ENCODE results near the gene NBPF3.

NBPF3 gene

GRCh38 chr1:21495225-21495820 lies 55.4 kb downstream of the NBPF3 start:
- 96 to 98% methylated on average over 6 to 7 of the region's 7 CpGs for WGBS, 2 experiments (ENCODE audit: insufficient coverage in 2 of 2)
- Histone ChIP-seq H3K4me1 (ENCODE audit: control insufficient read depth, insufficient read depth, low read length, poor library complexity, severe bottlenecking) (no peaks in the 10 kb centered on the region), H3K36me3 (ENCODE audit: control insufficient read depth, insufficient read depth, low read length) (no peaks in the 10 kb centered on the region), H3K27ac (ENCODE audit: low read depth, low read length, severe bottlenecking) (no peak overlapping the region), H3K9me3 (ENCODE audit: control insufficient read depth, low read length) (peaks cover 3% of the 10 kb centered on the region), H3K4me3 (ENCODE audit: extremely low read depth, insufficient read depth, low read length, poor library complexity, severe bottlenecking) (no peak overlapping the region)

GRCh38 chr1:21496063-21496462 lies 56.1 kb downstream of the NBPF3 start:
- no peak overlapping the region for H3K27ac ChIP-seq (ENCODE audit: low read depth, low read length, severe bottlenecking)
- H3K4me1 ChIP-seq (ENCODE audit: control insufficient read depth, insufficient read depth, low read length, poor library complexity, severe bottlenecking), result no peaks in the 10 kb centered on the region
- 86 to 100% methylated on average over 1 of the region's 1 CpG for WGBS, 2 experiments (ENCODE audit: insufficient coverage in 2 of 2)
- no peaks in the 10 kb centered on the region for H3K9me3 ChIP-seq (ENCODE audit: control insufficient read depth, low read length)
- no peaks in the 10 kb centered on the region for H3K36me3 ChIP-seq (ENCODE audit: control insufficient read depth, insufficient read depth, low read length)
- H3K4me3 ChIP-seq (ENCODE audit: extremely low read depth, insufficient read depth, low read length, poor library complexity, severe bottlenecking), result no peak overlapping the region

GRCh38 chr1:21496886-21497285 lies 56.9 kb downstream of the NBPF3 start:
- no peaks in the 10 kb centered on the region for H3K36me3 ChIP-seq (ENCODE audit: control insufficient read depth, insufficient read depth, low read length)
- 90 to 96% methylated on average over 2 to 3 of the region's 3 CpGs for WGBS, 2 experiments (ENCODE audit: insufficient coverage in 2 of 2)
- H3K4me3 ChIP-seq (ENCODE audit: extremely low read depth, insufficient read depth, low read length, poor library complexity, severe bottlenecking), result no peak overlapping the region
- H3K27ac ChIP-seq (ENCODE audit: low read depth, low read length, severe bottlenecking), result no peak overlapping the region
- H3K4me1 ChIP-seq (ENCODE audit: control insufficient read depth, insufficient read depth, low read length, poor library complexity, severe bottlenecking), result no peaks in the 10 kb centered on the region
- H3K9me3 ChIP-seq (ENCODE audit: control insufficient read depth, low read length), result no peaks in the 10 kb centered on the region

- WGBS, 2 experiments (ENCODE audit: insufficient coverage in 2 of 2), result 68 to 74% methylated on average over 2 to 4 of the region's 7 CpGs
- H3K4me1 ChIP-seq (ENCODE audit: control insufficient read depth, insufficient read depth, low read length, poor library complexity, severe bottlenecking), result no peaks in the 10 kb centered on the region
- H3K4me3 ChIP-seq (ENCODE audit: extremely low read depth, insufficient read depth, low read length, poor library complexity, severe bottlenecking), result no peak overlapping the region
- no peaks in the 10 kb centered on the region for H3K36me3 ChIP-seq (ENCODE audit: control insufficient read depth, insufficient read depth, low read length)
- no peak overlapping the region for H3K27ac ChIP-seq (ENCODE audit: low read depth, low read length, severe bottlenecking)
- H3K9me3 ChIP-seq (ENCODE audit: control insufficient read depth, low read length), result no peaks in the 10 kb centered on the region
These were observed 57.6 kb downstream of the NBPF3 start for GRCh38 chr1:21497466-21498061.

GRCh38 chr1:21499283-21499950 lies 59.5 kb downstream of the NBPF3 start:
- Histone ChIP-seq H3K4me1 (ENCODE audit: control insufficient read depth, insufficient read depth, low read length, poor library complexity, severe bottlenecking) (no peaks in the 10 kb centered on the region), H3K36me3 (ENCODE audit: control insufficient read depth, insufficient read depth, low read length) (no peaks in the 10 kb centered on the region), H3K27ac (ENCODE audit: low read depth, low read length, severe bottlenecking) (no peak overlapping the region), H3K4me3 (ENCODE audit: extremely low read depth, insufficient read depth, low read length, poor library complexity, severe bottlenecking) (no peak overlapping the region), H3K9me3 (ENCODE audit: control insufficient read depth, low read length) (no peaks in the 10 kb centered on the region)
- no CpG with 5 or more reads among the region's 1 CpG for WGBS, 2 experiments (ENCODE audit: insufficient coverage in 2 of 2)

GRCh38 chr1:21503706-21504377 lies 63.9 kb downstream of the NBPF3 start:
- WGBS, 2 experiments (ENCODE audit: insufficient coverage in 2 of 2), result 65 to 72% methylated on average over 7 of the region's 7 CpGs
- Histone ChIP-seq H3K4me1 (ENCODE audit: control insufficient read depth, insufficient read depth, low read length, poor library complexity, severe bottlenecking) (no peaks in the 10 kb centered on the region), H3K9me3 (ENCODE audit: control insufficient read depth, low read length) (no peaks in the 10 kb centered on the region), H3K4me3 (ENCODE audit: extremely low read depth, insufficient read depth, low read length, poor library complexity, severe bottlenecking) (no peak overlapping the region), H3K27ac (ENCODE audit: low read depth, low read length, severe bottlenecking) (no peak overlapping the region), H3K36me3 (ENCODE audit: control insufficient read depth, insufficient read depth, low read length) (no peaks in the 10 kb centered on the region)

GRCh38 chr1:21506804-21507203 lies 66.9 kb downstream of the NBPF3 start:
- no peaks in the 10 kb centered on the region for H3K9me3 ChIP-seq (ENCODE audit: control insufficient read depth, low read length)
- no peaks in the 10 kb centered on the region for H3K36me3 ChIP-seq (ENCODE audit: control insufficient read depth, insufficient read depth, low read length)
- no peak overlapping the region for H3K27ac ChIP-seq (ENCODE audit: low read depth, low read length, severe bottlenecking)
- H3K4me1 ChIP-seq (ENCODE audit: control insufficient read depth, insufficient read depth, low read length, poor library complexity, severe bottlenecking), result peaks cover 9% of the 10 kb centered on the region
- 81 to 86% methylated on average over 4 of the region's 4 CpGs for WGBS, 2 experiments (ENCODE audit: insufficient coverage in 2 of 2)
- H3K4me3 ChIP-seq (ENCODE audit: extremely low read depth, insufficient read depth, low read length, poor library complexity, severe bottlenecking), result no peak overlapping the region

GRCh38 chr1:21507511-21508270 lies 67.8 kb downstream of the NBPF3 start:
- H3K4me1 ChIP-seq (ENCODE audit: control insufficient read depth, insufficient read depth, low read length, poor library complexity, severe bottlenecking), result peaks cover 9% of the 10 kb centered on the region
- H3K36me3 ChIP-seq (ENCODE audit: control insufficient read depth, insufficient read depth, low read length), result no peaks in the 10 kb centered on the region
- H3K27ac ChIP-seq (ENCODE audit: low read depth, low read length, severe bottlenecking), result no peak overlapping the region
- no peaks in the 10 kb centered on the region for H3K9me3 ChIP-seq (ENCODE audit: control insufficient read depth, low read length)
- WGBS, 2 experiments (ENCODE audit: insufficient coverage in 2 of 2), result 100% methylated on average over 1 of the region's 1 CpG; no CpG with 5 or more reads in 1 of the 2 experiments
- no peak overlapping the region for H3K4me3 ChIP-seq (ENCODE audit: extremely low read depth, insufficient read depth, low read length, poor library complexity, severe bottlenecking)

- 10 to 16% methylated on average over 15 to 19 of the region's 45 CpGs for WGBS, 2 experiments (ENCODE audit: insufficient coverage in 2 of 2)
- H3K4me3 ChIP-seq (ENCODE audit: extremely low read depth, insufficient read depth, low read length, poor library complexity, severe bottlenecking), result peak overlapping the region; percentile 2
These were observed 68.8 kb downstream of the NBPF3 start for GRCh38 chr1:21508580-21509350.

More at GRCh38 chr1:21508580-21509350, 68.8 kb downstream of the NBPF3 start:
- H3K36me3 ChIP-seq (ENCODE audit: control insufficient read depth, insufficient read depth, low read length), result no peaks in the 10 kb centered on the region
- no peaks in the 10 kb centered on the region for H3K9me3 ChIP-seq (ENCODE audit: control insufficient read depth, low read length)
- no peak overlapping the region for H3K27ac ChIP-seq (ENCODE audit: low read depth, low read length, severe bottlenecking)
- H3K4me1 ChIP-seq (ENCODE audit: control insufficient read depth, insufficient read depth, low read length, poor library complexity, severe bottlenecking), result peaks cover 9% of the 10 kb centered on the region

All from mesodermal cell (in vitro differentiated cells).